Endothelial cell of umbilical vein (primary cell): ENCODE data around the gene NFILZ. TPM values are rescaled to one million over a fixed set of nuclear protein-coding genes. Genes with fewer than 3 reads are reported as not detected.

Source experiments
- BruUV-seq: library from RNA; stranded (reverse); fragments of 400-500 nt; replicated peaks from 2 replicates; lab custom pipeline; 2021; lab: Mats Ljungman, UMichigan
- CTCF ChIA-PET: fragments of 300-600, 350-600 bp; sonication (Branson Sonifier 250); formaldehyde crosslinking; loops from one replicate; lab custom pipeline; 2021; ENCODE audit warnings: antibody characterized with exemption, inconsistent platforms; lab: Charles Lee
- POLR2A ChIA-PET: fragments of 300-600, 350-600 bp; sonication (Branson Sonifier 250); formaldehyde crosslinking; loops from one replicate; lab custom pipeline; 2021; ENCODE audit warnings: antibody characterized with exemption, inconsistent platforms; lab: Charles Lee
- DNase-seq: peaks from one replicate; pipeline ENCODE4 v3.0.0-alpha.2; 2011; ENCODE audit warnings: low read depth, low spot score
- FAIRE-seq: peaks from 2 replicates; lab custom pipeline; 2011; peaks lifted over from hg19 to GRCh38; lab: Jason Lieb, UNC
- H2AFZ ChIP-seq: 2 replicates; pipeline ENCODE4 v1.6.0; 2012; ENCODE audit warnings: low read depth, low read length, control low read depth, inconsistent platforms
- H3K27ac ChIP-seq: 2 replicates; pipeline ENCODE4 v1.5.1; 2011; ENCODE audit warnings: low read depth, mild to moderate bottlenecking, control low read depth, low read length, moderate library complexity; ENCODE audit not compliant: insufficient read depth
- H3K27me3 ChIP-seq, 2 experiments: 2 replicates each; pipeline versions ENCODE4 v1.6.0 to v1.6.1; 2011; ENCODE audit warnings: low read length in 2 of 2, mixed read lengths in 1 of 2; ENCODE audit not compliant: control insufficient read depth in 2 of 2, insufficient read depth in 2 of 2
- H3K36me3 ChIP-seq, 2 experiments: 2 replicates in 1 of 2; 3 replicates in 1 of 2; pipeline ENCODE4 v1.5.1; 2011; ENCODE audit warnings: low read length in 2 of 2, mild to moderate bottlenecking in 1 of 2, moderate library complexity in 1 of 2; ENCODE audit not compliant: control insufficient read depth in 2 of 2, insufficient read depth in 2 of 2; ENCODE audit errors: extremely low read depth in 1 of 2
- H3K4me1 ChIP-seq: 3 replicates; pipeline ENCODE4 v1.5.1; 2011; ENCODE audit warnings: mild to moderate bottlenecking, low read length; ENCODE audit not compliant: control insufficient read depth, insufficient read depth; ENCODE audit errors: extremely low read depth
- H3K4me2 ChIP-seq: 2 replicates; pipeline ENCODE4 v1.6.1; 2011; ENCODE audit warnings: low read length, control low read depth, mixed read lengths; ENCODE audit not compliant: insufficient read depth
- H3K4me3 ChIP-seq, 3 experiments: fragments of 200-600 bp in 1 of 3; sonication (generic), shearing (Covaris generic) in 1 of 3; replicated peaks in 1 of 3; 2 replicates each; pipeline ENCODE4 v1.5.1; 2011 to 2016; ENCODE audit warnings: control low read depth in 3 of 3, low read length in 3 of 3, mild to moderate bottlenecking in 2 of 3, inconsistent platforms in 1 of 3, low read depth in 1 of 3, moderate library complexity in 1 of 3; ENCODE audit not compliant: insufficient read depth in 1 of 3
- H3K79me2 ChIP-seq: 2 replicates; pipeline ENCODE4 v1.6.0; 2012; ENCODE audit warnings: low read length, inconsistent platforms; ENCODE audit not compliant: control insufficient read depth, insufficient read depth
- H3K9ac ChIP-seq: replicated peaks from 2 replicates; pipeline ENCODE3; 2011; ENCODE audit warnings: low read length, control low read depth; ENCODE audit not compliant: insufficient read depth; ENCODE audit errors: extremely low read depth
- H3K9me1 ChIP-seq: replicated peaks from 3 replicates; pipeline ENCODE4 v1.6.0; 2011; ENCODE audit warnings: mild to moderate bottlenecking, low read length; ENCODE audit not compliant: control insufficient read depth, insufficient read depth; ENCODE audit errors: extremely low read depth
- H3K9me3 ChIP-seq: replicated peaks from 2 replicates; pipeline ENCODE4 v1.5.1; 2012; ENCODE audit warnings: low read length, inconsistent platforms; ENCODE audit not compliant: control insufficient read depth, insufficient read depth
- H4K20me1 ChIP-seq: replicated peaks from 2 replicates; pipeline ENCODE3; 2011; ENCODE audit warnings: mild to moderate bottlenecking, low read length; ENCODE audit not compliant: control insufficient read depth, insufficient read depth; ENCODE audit errors: extremely low read depth
- CTCF ChIP-seq, 2 donors: IDR thresholded peaks; 1 replicate in 1 of 2; 2 replicates in 1 of 2; pipeline ENCODE4 v1.5.1; 2011; ENCODE audit warnings: low read length in 2 of 2, mild to moderate bottlenecking in 2 of 2, moderate library complexity in 2 of 2, control low read depth in 1 of 2, inconsistent platforms in 1 of 2, low read depth in 1 of 2; ENCODE audit not compliant: insufficient read depth in 1 of 2; ENCODE audit errors: extremely low read depth in 1 of 2
- EZH2 ChIP-seq: IDR thresholded peaks from 2 replicates; pipeline ENCODE4 v1.6.1; 2012; ENCODE audit warnings: borderline replicate concordance, low read depth, mild to moderate bottlenecking, moderate library complexity, low read length, inconsistent platforms; ENCODE audit not compliant: severe bottlenecking
- FOS ChIP-seq: IDR thresholded peaks from 2 replicates; pipeline ENCODE4 v1.6.1; 2011; ENCODE audit warnings: mild to moderate bottlenecking, low read length, moderate library complexity, borderline replicate concordance; ENCODE audit not compliant: insufficient read depth
- GATA2 ChIP-seq: IDR thresholded peaks from 2 replicates; pipeline ENCODE4 v1.7.0; 2011; ENCODE audit warnings: low read depth, mild to moderate bottlenecking, moderate library complexity, mixed read lengths, low read length; ENCODE audit not compliant: insufficient read length, insufficient read depth
- JUN ChIP-seq: IDR thresholded peaks from 2 replicates; pipeline ENCODE4 v1.6.1; 2011; ENCODE audit warnings: borderline replicate concordance, low read depth; ENCODE audit not compliant: insufficient read length, insufficient read depth
- MAX ChIP-seq: IDR thresholded peaks from 2 replicates; pipeline ENCODE4 v1.6.1; 2011; ENCODE audit not compliant: insufficient read depth, insufficient read length
- MYC ChIP-seq: IDR thresholded peaks from one replicate; pipeline ENCODE4 v1.6.1; 2011; ENCODE audit warnings: mild to moderate bottlenecking, low read depth, low read length
- POLR2A ChIP-seq: IDR thresholded peaks from 2 replicates; pipeline ENCODE4 v1.6.1; 2012; ENCODE audit warnings: low read depth, mild to moderate bottlenecking, control low read depth, low read length
- POLR2AphosphoS5 ChIP-seq: IDR thresholded peaks from 2 replicates; pipeline ENCODE4 v1.6.1; 2012; ENCODE audit warnings: low read depth, mild to moderate bottlenecking, control low read depth, low read length, moderate library complexity; ENCODE audit not compliant: insufficient read depth
- dilution Hi-C: fragments of 300-500 bp; cut with MboI; formaldehyde crosslinking; loops from one replicate; pipeline ENCODE4 v1.15.0; 2019; ENCODE audit warnings: low sequenced_read_pairs; ENCODE audit not compliant: extremely low pct_ligation_motif_present
- intact Hi-C: fragments of 100-400 bp; cut with micrococcal nuclease; formaldehyde crosslinking; loops from one replicate; pipeline ENCODE4 v1.10.0; 2022
- polyA plus RNA-seq, 4 experiments: library from polyadenylated mRNA; depleted of rRNA in 3 of 4; stranded (reverse) in 3 of 4; unstranded in 1 of 4; fragments of >200 nt; gene quantifications; 2 replicates each; pipeline versions ENCODE4 v1.2.1 to v1.2.3, GENCODE V29; 2011 to 2012; ENCODE audit warnings: missing spikeins in 1 of 4
- total RNA-seq: library from RNA; stranded (reverse); gene quantifications from 2 replicates; pipeline ENCODE4 v1.2.3, GENCODE V29; 2021

Gene NFILZ
- total and polyA plus RNA-seq, 2 donors (not counting 3 experiments of a cell fraction or from before 2014, with no cell fraction given): not detected

- intact Hi-C loops: no loop called here
Measured at GRCh38 chr19:8663920-8664670, 33.7 kb downstream of the NFILZ start.

More at GRCh38 chr19:8663920-8664670, 33.7 kb downstream of the NFILZ start:
- H3K9me3 ChIP-seq: no peaks in the 10 kb centered on the region
- dilution Hi-C loops: no loop called here
- H3K9me1 ChIP-seq: no peaks in the 10 kb centered on the region
- no peaks in the 10 kb centered on the region for H3K79me2 ChIP-seq
- no peak overlapping the region for H3K9ac ChIP-seq
- no peak overlapping the region for H3K4me2 ChIP-seq
- no peak overlapping the region for H3K27ac ChIP-seq
- no peak for TF ChIP-seq POLR2AphosphoS5
- TF ChIP-seq CTCF (IDR thresholded peaks at IDR 0.05; ENCODE audit: extremely low read depth in 1 of 2, insufficient read depth in 1 of 2, low read depth in 1 of 2, low read length in 2 of 2): no peak
- no peak for TF ChIP-seq MAX
- TF ChIP-seq FOS: no peak
- no peak for TF ChIP-seq EZH2
- no peak for TF ChIP-seq POLR2A
- no peak for TF ChIP-seq MYC
- TF ChIP-seq JUN: no peak
- TF ChIP-seq GATA2: no peak
- H3K27me3 ChIP-seq: no peaks in the 10 kb centered on the region
- ChIA-PET POLR2A (no interaction called here), CTCF (no interaction called here)
- H3K4me3 ChIP-seq: no peak overlapping the region
- no TSS peak for BruUV-seq
- H3K36me3 ChIP-seq: no peaks in the 10 kb centered on the region
- H4K20me1 ChIP-seq: no peaks in the 10 kb centered on the region
- FAIRE-seq: no peak
- DNase-seq: no peak
- H3K4me1 ChIP-seq: no peaks in the 10 kb centered on the region
- H2AFZ ChIP-seq: no peak overlapping the region
